ENCODE results near the gene PPL. TPM values are rescaled to one million over a fixed set of nuclear protein-coding genes. Genes with fewer than 3 reads are reported as not detected.
"Not testable (repeated sequence)": the region's sequence is repeated elsewhere in the genome, so short reads cannot be mapped to it uniquely, and the experiment has no call there.

The PPL gene
- total RNA-seq, 4 donors from 2014 or later: 55.5 to 84.9 (median 72.0) TPM

- Histone ChIP-seq H3K27me3 (no peaks in the 10 kb centered on the region), H3K4me1 (peaks cover 4 to 5% of the 10 kb centered on the region in 2 donors), H3K36me3 (no peaks in the 10 kb centered on the region), H3K9me3 (no peaks in the 10 kb centered on the region), H3K4me3 (replicated peaks in 1 of 3) (no peak overlapping the region), H3K27ac (no peak overlapping the region)
- TF ChIP-seq CTCF (IDR thresholded peaks at IDR 0.05): no peak
- TF ChIP-seq POLR2A (IDR thresholded peaks at IDR 0.05): no peak
- no peak for DNase-seq
- whole genome bisulfite sequencing, 2 donors: 92 to 100% methylated on average over 1 of the region's 1 CpG
- intact Hi-C loops (cut with DNase I): loop anchor here (2.0 to 10.0 kb wide), 3 partner anchors 108 to 220 kb away; partner anchors contain the start of genes ANKS3, DNAAF8, GLYR1 and ROGDI
These were observed 17.8 kb upstream of the PPL start for GRCh38 chr16:4954714-4955113.

GRCh38 chr16:4951583-4951982 lies 14.6 kb upstream of the PPL start:
- 62 to 69% methylated on average over 3 of the region's 3 CpGs for WGBS, 2 donors
- intact Hi-C loops (cut with DNase I): loop anchor here (10.0 kb wide), 1 partner anchor 217 kb away; the partner anchor contains the start of genes ANKS3 and DNAAF8
- H3K9me3 ChIP-seq; H3K4me1 ChIP-seq; H3K27ac ChIP-seq; H3K27me3 ChIP-seq; H3K36me3 ChIP-seq; DNase-seq; H3K4me3 ChIP-seq (replicated peaks in 1 of 3): not testable (repeated sequence)

- DNase-seq: no peak
- Histone ChIP-seq H3K4me3 (replicated peaks in 1 of 3) (no peak overlapping the region), H3K27ac (no peak overlapping the region), H3K27me3 (no peaks in the 10 kb centered on the region), H3K9me3 (no peaks in the 10 kb centered on the region), H3K36me3 (no peaks in the 10 kb centered on the region), H3K4me1 (peaks cover 10 to 13% of the 10 kb centered on the region in 2 donors)
- intact Hi-C loops (cut with DNase I): loop anchor here (10.0 kb wide), 1 partner anchor 215 kb away; the partner anchor contains the start of genes ANKS3 and DNAAF8
- TF ChIP-seq POLR2A (IDR thresholded peaks at IDR 0.05) (no peak), CTCF (IDR thresholded peaks at IDR 0.05) (no peak)
- 55 to 61% methylated on average over 10 of the region's 10 CpGs for WGBS, 2 donors
These were observed 13.0 kb upstream of the PPL start for GRCh38 chr16:4949986-4950385.

GRCh38 chr16:4948903-4949766 lies 12.2 kb upstream of the PPL start:
- TF ChIP-seq POLR2A (IDR thresholded peaks at IDR 0.05) (no peak), CTCF (IDR thresholded peaks at IDR 0.05) (no peak)
- H3K27ac ChIP-seq: no peak overlapping the region
- WGBS, 2 donors: 72 to 73% methylated on average over 16 of the region's 16 CpGs
- H3K4me1 ChIP-seq: peaks cover 19 to 22% of the 10 kb centered on the region in 2 donors
- no peak for DNase-seq
- no peaks in the 10 kb centered on the region for H3K27me3 ChIP-seq
- intact Hi-C loops (cut with DNase I): no loop called here
- H3K9me3 ChIP-seq: no peaks in the 10 kb centered on the region
- H3K4me3 ChIP-seq (replicated peaks in 1 of 3): no peak overlapping the region
- no peaks in the 10 kb centered on the region for H3K36me3 ChIP-seq

GRCh38 chr16:4947722-4948503 lies 11.0 kb upstream of the PPL start:
- no peak overlapping the region for H3K4me3 ChIP-seq (replicated peaks in 1 of 3)
- no peaks in the 10 kb centered on the region for H3K9me3 ChIP-seq
- H3K27me3 ChIP-seq: no peaks in the 10 kb centered on the region
- H3K36me3 ChIP-seq: no peaks in the 10 kb centered on the region
- no peak for TF ChIP-seq POLR2A (IDR thresholded peaks at IDR 0.05)
- H3K27ac ChIP-seq: no peak overlapping the region
- peaks cover 29 to 34% of the 10 kb centered on the region in 2 donors for H3K4me1 ChIP-seq
- 81 to 82% methylated on average over 16 of the region's 16 CpGs for WGBS, 2 donors
- no peak for DNase-seq
- intact Hi-C loops (cut with DNase I): no loop called here
